GM23338 (cell line): ENCODE results near the gene PKP3. TPM values are rescaled to one million over a fixed set of nuclear protein-coding genes. Genes with fewer than 3 reads are reported as not detected.

Source experiments
- ATAC-seq: fragments of 200-7000 bp; cut with Tn5 transposase; 3 replicates; pipeline ENCODE4 v1.9.1; 2020
- DNase-seq: peaks from one replicate; pipeline ENCODE4 v3.0.0-alpha.2; 2015; ENCODE audit warnings: low spot score
- H2AFZ ChIP-seq: fragments of 200-600 bp; sonication (generic); 2 replicates; pipeline ENCODE4 v1.8.0; 2016; ENCODE audit warnings: antibody characterized with exemption, mild to moderate bottlenecking, moderate library complexity
- H3F3A ChIP-seq: fragments of 200-600 bp; sonication (generic); replicated peaks from 2 replicates; pipeline ENCODE4 v1.8.0; 2017; ENCODE audit warnings: antibody characterized with exemption, mixed run types, low read depth
- H3K27ac ChIP-seq: fragments of 200-600 bp; sonication (generic); 2 replicates; pipeline ENCODE4 v1.6.1; 2016; ENCODE audit warnings: low read depth
- H3K27me3 ChIP-seq: fragments of 200-600 bp; sonication (generic); 2 replicates; pipeline ENCODE4 v1.8.0; 2016; ENCODE audit warnings: mild to moderate bottlenecking, mixed run types, moderate library complexity; ENCODE audit not compliant: insufficient read depth
- H3K36me3 ChIP-seq: fragments of 200-600 bp; sonication (generic); 2 replicates; pipeline ENCODE4 v1.8.0; 2016; ENCODE audit warnings: mild to moderate bottlenecking; ENCODE audit not compliant: insufficient read depth
- H3K4me1 ChIP-seq: fragments of 200-600 bp; sonication (generic); 2 replicates; pipeline ENCODE4 v1.8.0; 2016; ENCODE audit warnings: mild to moderate bottlenecking, moderate library complexity; ENCODE audit not compliant: insufficient read depth
- H3K4me2 ChIP-seq: fragments of 200-600 bp; sonication (generic); 2 replicates; pipeline ENCODE4 v1.7.1; 2017; ENCODE audit warnings: mixed run types
- H3K4me3 ChIP-seq: fragments of 200-600 bp; sonication (generic); 2 replicates; pipeline ENCODE4 v1.6.1; 2016; ENCODE audit warnings: mixed run types
- H3K79me2 ChIP-seq: fragments of 200-600 bp; sonication (generic); replicated peaks from 2 replicates; pipeline ENCODE4 v1.8.0; 2017; ENCODE audit warnings: mild to moderate bottlenecking; ENCODE audit not compliant: insufficient read depth
- H3K9me2 ChIP-seq: fragments of 200-600 bp; sonication (generic); 2 replicates; pipeline ENCODE4 v1.8.0; 2017; ENCODE audit not compliant: insufficient read depth
- H4K20me1 ChIP-seq: fragments of 200-600 bp; sonication (generic); replicated peaks from 2 replicates; pipeline ENCODE4 v1.8.0; 2017; ENCODE audit warnings: mild to moderate bottlenecking; ENCODE audit not compliant: insufficient read depth
- H3K27ac Mint-ChIP-seq: 2 replicates; pipeline ENCODE4 v1.8.0; 2020; ENCODE audit warnings: inconsistent platforms, mild to moderate bottlenecking, moderate library complexity, mixed read lengths
- H3K27me3 Mint-ChIP-seq: 3 replicates; pipeline ENCODE4 v1.8.0; 2022; ENCODE audit warnings: low read depth, mild to moderate bottlenecking, moderate library complexity, mixed read lengths, inconsistent platforms; ENCODE audit not compliant: insufficient read depth, poor library complexity
- H3K36me3 Mint-ChIP-seq: 3 replicates; pipeline ENCODE4 v1.8.0; 2021; ENCODE audit warnings: low read depth, mild to moderate bottlenecking, inconsistent platforms, moderate library complexity, mixed read lengths
- H3K4me1 Mint-ChIP-seq: 3 replicates; pipeline ENCODE4 v1.8.0; 2020; ENCODE audit warnings: mild to moderate bottlenecking, inconsistent platforms, mixed read lengths
- H3K4me3 Mint-ChIP-seq: 3 replicates; pipeline ENCODE4 v1.8.0; 2021; ENCODE audit warnings: moderate library complexity, mild to moderate bottlenecking, inconsistent platforms, mixed read lengths
- H3K9me3 Mint-ChIP-seq: 3 replicates; pipeline ENCODE4 v1.8.0; 2020; ENCODE audit warnings: moderate library complexity, mild to moderate bottlenecking, inconsistent platforms, mixed read lengths
- CREB1 ChIP-seq: fragments of 250-450 bp; sonication (Bioruptor Pico); IDR thresholded peaks from 2 replicates; pipeline ENCODE4 v1.5.0; 2020; ENCODE audit warnings: low read depth, mild to moderate bottlenecking, moderate library complexity
- EZH2 ChIP-seq: fragments of 200-600 bp; sonication (generic); IDR thresholded peaks from one replicate; pipeline ENCODE4 v1.8.0; 2017; ENCODE audit warnings: antibody characterized with exemption, mild to moderate bottlenecking, low read depth; ENCODE audit not compliant: unreplicated experiment
- EZH2phosphoT487 ChIP-seq: fragments of 200-600 bp; sonication (generic); IDR thresholded peaks from one replicate; pipeline ENCODE4 v1.8.1; 2018; ENCODE audit warnings: antibody characterized with exemption; ENCODE audit not compliant: unreplicated experiment
- JUNB ChIP-seq: IDR thresholded peaks from one replicate; pipeline ENCODE4 v1.6.1; 2016; ENCODE audit warnings: antibody characterized with exemption; ENCODE audit not compliant: unreplicated experiment
- ZNF114 ChIP-seq: fragments of 250-450 bp; sonication (Bioruptor Pico); IDR thresholded peaks from 2 replicates; pipeline ENCODE4 v1.5.0; 2020; ENCODE audit warnings: mild to moderate bottlenecking, moderate library complexity
- polyA plus RNA-seq: library from polyadenylated mRNA; unstranded; fragments of >200 nt; fragmentation: Nextera tagmentation; extraction: Ambion mirVana; gene quantifications from 2 replicates; pipeline ENCODE4 v1.2.1, GENCODE V29; 2016
- total RNA-seq: library from RNA; depleted of rRNA; stranded (reverse); fragments of >200 nt; shearing (Covaris generic); gene quantifications from 2 replicates; pipeline ENCODE4 v1.2.3, GENCODE V29; 2014
- TF ChIP-seq, protein P1 (sequence below): IDR thresholded peaks from one replicate; pipeline ENCODE4 v1.6.1; 2018; ENCODE audit warnings: antibody characterized with exemption; ENCODE audit not compliant: unreplicated experiment
- TF ChIP-seq, protein P2 (sequence below): fragments of 250-450 bp; sonication (Bioruptor Pico); IDR thresholded peaks from 2 replicates; pipeline ENCODE4 v1.5.0; 2020; ENCODE audit warnings: mild to moderate bottlenecking, moderate library complexity
- TF ChIP-seq, protein P3 (sequence below), 2 experiments: fragments of 200-600 bp in 1 of 2; sonication (generic) in 1 of 2; conservative IDR thresholded peaks; 2 replicates each; pipeline versions ENCODE4 v1.5.1 to v1.6.1; 2016 to 2017; ENCODE audit warnings: antibody characterized with exemption in 2 of 2, low read depth in 2 of 2, mild to moderate bottlenecking in 2 of 2, moderate library complexity in 1 of 2

PKP3 gene
- total and polyA plus RNA-seq, 2 experiments from 2014 or later: 7.2 to 23.0 TPM

DNA sequence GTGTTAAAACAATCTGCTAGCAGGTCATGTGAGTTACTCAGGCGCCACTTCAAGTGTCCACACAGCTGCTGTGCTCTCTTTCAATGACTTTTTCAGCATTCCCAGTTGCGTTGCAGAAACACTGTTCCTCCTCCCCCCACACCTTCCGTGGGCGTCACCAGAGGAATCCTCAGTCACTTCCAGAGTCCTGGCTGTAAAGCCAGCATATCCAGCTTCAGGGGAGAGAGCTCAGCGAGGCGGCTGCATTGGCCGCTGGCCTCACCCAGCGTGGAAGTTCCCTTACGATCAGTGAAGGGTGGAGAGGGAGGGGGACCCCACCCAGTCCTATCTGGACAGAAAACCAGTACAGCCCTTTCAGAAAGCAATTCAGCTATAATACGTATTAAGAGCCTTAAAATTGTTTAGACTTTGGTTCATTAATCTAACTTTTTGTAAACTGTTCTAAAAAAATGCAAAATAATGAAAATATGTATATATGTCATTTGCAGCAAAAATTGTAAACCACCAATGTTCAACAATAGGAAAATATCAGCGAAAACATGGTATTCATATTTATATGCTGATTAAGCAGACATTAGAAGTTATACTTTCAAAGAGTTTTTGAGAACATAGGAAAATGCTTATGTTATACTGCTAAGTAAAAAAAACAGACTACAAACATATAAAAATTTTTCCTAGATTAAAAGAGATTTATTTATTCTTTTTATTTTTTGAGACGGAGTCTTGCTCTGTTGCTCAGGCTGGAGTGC, 50.6 kb downstream of the PKP3 start:
- no peak overlapping the region for H3K4me3 Mint-ChIP-seq
- H3F3A ChIP-seq: peaks cover 25% of the 10 kb centered on the region
- TF ChIP-seq, protein P1, sequence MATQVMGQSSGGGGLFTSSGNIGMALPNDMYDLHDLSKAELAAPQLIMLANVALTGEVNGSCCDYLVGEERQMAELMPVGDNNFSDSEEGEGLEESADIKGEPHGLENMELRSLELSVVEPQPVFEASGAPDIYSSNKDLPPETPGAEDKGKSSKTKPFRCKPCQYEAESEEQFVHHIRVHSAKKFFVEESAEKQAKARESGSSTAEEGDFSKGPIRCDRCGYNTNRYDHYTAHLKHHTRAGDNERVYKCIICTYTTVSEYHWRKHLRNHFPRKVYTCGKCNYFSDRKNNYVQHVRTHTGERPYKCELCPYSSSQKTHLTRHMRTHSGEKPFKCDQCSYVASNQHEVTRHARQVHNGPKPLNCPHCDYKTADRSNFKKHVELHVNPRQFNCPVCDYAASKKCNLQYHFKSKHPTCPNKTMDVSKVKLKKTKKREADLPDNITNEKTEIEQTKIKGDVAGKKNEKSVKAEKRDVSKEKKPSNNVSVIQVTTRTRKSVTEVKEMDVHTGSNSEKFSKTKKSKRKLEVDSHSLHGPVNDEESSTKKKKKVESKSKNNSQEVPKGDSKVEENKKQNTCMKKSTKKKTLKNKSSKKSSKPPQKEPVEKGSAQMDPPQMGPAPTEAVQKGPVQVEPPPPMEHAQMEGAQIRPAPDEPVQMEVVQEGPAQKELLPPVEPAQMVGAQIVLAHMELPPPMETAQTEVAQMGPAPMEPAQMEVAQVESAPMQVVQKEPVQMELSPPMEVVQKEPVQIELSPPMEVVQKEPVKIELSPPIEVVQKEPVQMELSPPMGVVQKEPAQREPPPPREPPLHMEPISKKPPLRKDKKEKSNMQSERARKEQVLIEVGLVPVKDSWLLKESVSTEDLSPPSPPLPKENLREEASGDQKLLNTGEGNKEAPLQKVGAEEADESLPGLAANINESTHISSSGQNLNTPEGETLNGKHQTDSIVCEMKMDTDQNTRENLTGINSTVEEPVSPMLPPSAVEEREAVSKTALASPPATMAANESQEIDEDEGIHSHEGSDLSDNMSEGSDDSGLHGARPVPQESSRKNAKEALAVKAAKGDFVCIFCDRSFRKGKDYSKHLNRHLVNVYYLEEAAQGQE: no peak
- TF ChIP-seq JUNB (no peak), CREB1 (no peak), EZH2 (no peak), ZNF114 (CRISPR knock-in tag) (no peak), EZH2phosphoT487 (no peak)
- TF ChIP-seq, protein P2, sequence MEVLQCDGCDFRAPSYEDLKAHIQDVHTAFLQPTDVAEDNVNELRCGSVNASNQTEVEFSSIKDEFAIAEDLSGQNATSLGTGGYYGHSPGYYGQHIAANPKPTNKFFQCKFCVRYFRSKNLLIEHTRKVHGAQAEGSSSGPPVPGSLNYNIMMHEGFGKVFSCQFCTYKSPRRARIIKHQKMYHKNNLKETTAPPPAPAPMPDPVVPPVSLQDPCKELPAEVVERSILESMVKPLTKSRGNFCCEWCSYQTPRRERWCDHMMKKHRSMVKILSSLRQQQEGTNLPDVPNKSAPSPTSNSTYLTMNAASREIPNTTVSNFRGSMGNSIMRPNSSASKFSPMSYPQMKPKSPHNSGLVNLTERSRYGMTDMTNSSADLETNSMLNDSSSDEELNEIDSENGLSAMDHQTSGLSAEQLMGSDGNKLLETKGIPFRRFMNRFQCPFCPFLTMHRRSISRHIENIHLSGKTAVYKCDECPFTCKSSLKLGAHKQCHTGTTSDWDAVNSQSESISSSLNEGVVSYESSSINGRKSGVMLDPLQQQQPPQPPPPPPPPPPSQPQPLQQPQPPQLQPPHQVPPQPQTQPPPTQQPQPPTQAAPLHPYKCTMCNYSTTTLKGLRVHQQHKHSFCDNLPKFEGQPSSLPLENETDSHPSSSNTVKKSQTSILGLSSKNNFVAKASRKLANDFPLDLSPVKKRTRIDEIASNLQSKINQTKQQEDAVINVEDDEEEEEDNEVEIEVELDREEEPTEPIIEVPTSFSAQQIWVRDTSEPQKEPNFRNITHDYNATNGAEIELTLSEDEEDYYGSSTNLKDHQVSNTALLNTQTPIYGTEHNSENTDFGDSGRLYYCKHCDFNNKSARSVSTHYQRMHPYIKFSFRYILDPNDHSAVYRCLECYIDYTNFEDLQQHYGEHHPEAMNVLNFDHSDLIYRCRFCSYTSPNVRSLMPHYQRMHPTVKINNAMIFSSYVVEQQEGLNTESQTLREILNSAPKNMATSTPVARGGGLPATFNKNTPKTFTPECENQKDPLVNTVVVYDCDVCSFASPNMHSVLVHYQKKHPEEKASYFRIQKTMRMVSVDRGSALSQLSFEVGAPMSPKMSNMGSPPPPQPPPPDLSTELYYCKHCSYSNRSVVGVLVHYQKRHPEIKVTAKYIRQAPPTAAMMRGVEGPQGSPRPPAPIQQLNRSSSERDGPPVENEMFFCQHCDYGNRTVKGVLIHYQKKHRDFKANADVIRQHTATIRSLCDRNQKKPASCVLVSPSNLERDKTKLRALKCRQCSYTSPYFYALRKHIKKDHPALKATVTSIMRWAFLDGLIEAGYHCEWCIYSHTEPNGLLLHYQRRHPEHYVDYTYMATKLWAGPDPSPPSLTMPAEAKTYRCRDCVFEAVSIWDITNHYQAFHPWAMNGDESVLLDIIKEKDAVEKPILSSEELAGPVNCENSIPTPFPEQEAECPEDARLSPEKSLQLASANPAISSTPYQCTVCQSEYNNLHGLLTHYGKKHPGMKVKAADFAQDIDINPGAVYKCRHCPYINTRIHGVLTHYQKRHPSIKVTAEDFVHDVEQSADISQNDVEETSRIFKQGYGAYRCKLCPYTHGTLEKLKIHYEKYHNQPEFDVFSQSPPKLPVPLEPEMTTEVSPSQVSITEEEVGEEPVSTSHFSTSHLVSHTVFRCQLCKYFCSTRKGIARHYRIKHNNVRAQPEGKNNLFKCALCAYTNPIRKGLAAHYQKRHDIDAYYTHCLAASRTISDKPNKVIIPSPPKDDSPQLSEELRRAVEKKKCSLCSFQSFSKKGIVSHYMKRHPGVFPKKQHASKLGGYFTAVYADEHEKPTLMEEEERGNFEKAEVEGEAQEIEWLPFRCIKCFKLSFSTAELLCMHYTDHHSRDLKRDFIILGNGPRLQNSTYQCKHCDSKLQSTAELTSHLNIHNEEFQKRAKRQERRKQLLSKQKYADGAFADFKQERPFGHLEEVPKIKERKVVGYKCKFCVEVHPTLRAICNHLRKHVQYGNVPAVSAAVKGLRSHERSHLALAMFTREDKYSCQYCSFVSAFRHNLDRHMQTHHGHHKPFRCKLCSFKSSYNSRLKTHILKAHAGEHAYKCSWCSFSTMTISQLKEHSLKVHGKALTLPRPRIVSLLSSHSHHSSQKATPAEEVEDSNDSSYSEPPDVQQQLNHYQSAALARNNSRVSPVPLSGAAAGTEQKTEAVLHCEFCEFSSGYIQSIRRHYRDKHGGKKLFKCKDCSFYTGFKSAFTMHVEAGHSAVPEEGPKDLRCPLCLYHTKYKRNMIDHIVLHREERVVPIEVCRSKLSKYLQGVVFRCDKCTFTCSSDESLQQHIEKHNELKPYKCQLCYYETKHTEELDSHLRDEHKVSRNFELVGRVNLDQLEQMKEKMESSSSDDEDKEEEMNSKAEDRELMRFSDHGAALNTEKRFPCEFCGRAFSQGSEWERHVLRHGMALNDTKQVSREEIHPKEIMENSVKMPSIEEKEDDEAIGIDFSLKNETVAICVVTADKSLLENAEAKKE (CRISPR knock-in tag): no peak
- TF ChIP-seq, protein P3, sequence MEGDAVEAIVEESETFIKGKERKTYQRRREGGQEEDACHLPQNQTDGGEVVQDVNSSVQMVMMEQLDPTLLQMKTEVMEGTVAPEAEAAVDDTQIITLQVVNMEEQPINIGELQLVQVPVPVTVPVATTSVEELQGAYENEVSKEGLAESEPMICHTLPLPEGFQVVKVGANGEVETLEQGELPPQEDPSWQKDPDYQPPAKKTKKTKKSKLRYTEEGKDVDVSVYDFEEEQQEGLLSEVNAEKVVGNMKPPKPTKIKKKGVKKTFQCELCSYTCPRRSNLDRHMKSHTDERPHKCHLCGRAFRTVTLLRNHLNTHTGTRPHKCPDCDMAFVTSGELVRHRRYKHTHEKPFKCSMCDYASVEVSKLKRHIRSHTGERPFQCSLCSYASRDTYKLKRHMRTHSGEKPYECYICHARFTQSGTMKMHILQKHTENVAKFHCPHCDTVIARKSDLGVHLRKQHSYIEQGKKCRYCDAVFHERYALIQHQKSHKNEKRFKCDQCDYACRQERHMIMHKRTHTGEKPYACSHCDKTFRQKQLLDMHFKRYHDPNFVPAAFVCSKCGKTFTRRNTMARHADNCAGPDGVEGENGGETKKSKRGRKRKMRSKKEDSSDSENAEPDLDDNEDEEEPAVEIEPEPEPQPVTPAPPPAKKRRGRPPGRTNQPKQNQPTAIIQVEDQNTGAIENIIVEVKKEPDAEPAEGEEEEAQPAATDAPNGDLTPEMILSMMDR (conservative IDR thresholded peaks at IDR 0.05; ENCODE audit: low read depth in 2 of 2): no peak
- H3K4me3 ChIP-seq: no peak overlapping the region
- no peaks in the 10 kb centered on the region for H3K36me3 Mint-ChIP-seq
- H3K27ac Mint-ChIP-seq: no peak overlapping the region
- H3K4me1 ChIP-seq: peaks cover 12% of the 10 kb centered on the region
- no peak for ATAC-seq
- H3K36me3 ChIP-seq: no peaks in the 10 kb centered on the region
- no peaks in the 10 kb centered on the region for H3K27me3 ChIP-seq
- no peak overlapping the region for H3K27ac ChIP-seq
- no peak overlapping the region for H2AFZ ChIP-seq
- no peaks in the 10 kb centered on the region for H3K9me3 Mint-ChIP-seq
- no peaks in the 10 kb centered on the region for H3K9me2 ChIP-seq
- no peak overlapping the region for H3K4me2 ChIP-seq
- no peak for DNase-seq
- H3K79me2 ChIP-seq: 0 out of 2 replicates have a peak, but pooled peaks cover 3% of the 10 kb centered on the region
- H3K4me1 Mint-ChIP-seq: peaks cover 13% of the 10 kb centered on the region
- H3K27me3 Mint-ChIP-seq: peaks cover 32% of the 10 kb centered on the region
- H4K20me1 ChIP-seq: no peaks in the 10 kb centered on the region
